OCI-LY1 (cell line): ENCODE results near the gene RHOG.

Experiments
- H2AFZ ChIP-seq: fragments of 200-600 bp; sonication (generic), shearing (Covaris generic); 2 replicates; pipeline ENCODE4 v1.6.0; 2014; ENCODE audit warnings: antibody characterized with exemption, mild to moderate bottlenecking, low read length
- H3F3A ChIP-seq: fragments of 200-600 bp; sonication (generic), shearing (Covaris generic); 2 replicates; pipeline ENCODE4 v1.6.0; 2014; ENCODE audit warnings: mild to moderate bottlenecking, antibody characterized with exemption, low read length, moderate library complexity; ENCODE audit not compliant: insufficient read depth
- H3K27ac ChIP-seq: fragments of 200-600 bp; sonication (generic); 2 replicates; pipeline ENCODE4 v1.5.1; 2014; ENCODE audit warnings: low read length, mixed run types, mild to moderate bottlenecking, low read depth; ENCODE audit not compliant: poor library complexity, severe bottlenecking
- H3K27me3 ChIP-seq: fragments of 200-600 bp; sonication (generic); 2 replicates; pipeline ENCODE4 v1.6.0; 2014; ENCODE audit warnings: antibody characterized with exemption, mild to moderate bottlenecking, low read length, moderate library complexity; ENCODE audit not compliant: insufficient read depth
- H3K36me3 ChIP-seq: fragments of 200-600 bp; sonication (generic); 2 replicates; pipeline ENCODE4 v1.6.1; 2014; ENCODE audit warnings: mild to moderate bottlenecking, antibody characterized with exemption, low read length, moderate library complexity, mixed read lengths; ENCODE audit not compliant: insufficient read depth
- H3K4me1 ChIP-seq: fragments of 200-600 bp; sonication (generic); 2 replicates; pipeline ENCODE4 v1.5.1; 2014; ENCODE audit warnings: mild to moderate bottlenecking, low read length, moderate library complexity; ENCODE audit not compliant: insufficient read depth, severe bottlenecking
- H3K4me2 ChIP-seq: fragments of 200-600 bp; sonication (generic), shearing (Covaris generic); 2 replicates; pipeline ENCODE4 v1.6.1; 2014; ENCODE audit warnings: low read length
- H3K4me3 ChIP-seq: fragments of 200-600 bp; sonication (generic); 2 replicates; pipeline ENCODE4 v1.5.1; 2014; ENCODE audit warnings: low read length, low read depth, mild to moderate bottlenecking, mixed read lengths; ENCODE audit not compliant: poor library complexity, severe bottlenecking
- H3K79me2 ChIP-seq: fragments of 200-600 bp; shearing (Covaris generic); 2 replicates; pipeline ENCODE4 v1.6.1; 2016; ENCODE audit warnings: mixed run types, low read length, mixed read lengths; ENCODE audit not compliant: insufficient read depth
- H3K9ac ChIP-seq: fragments of 200-600 bp; sonication (generic), shearing (Covaris generic); 2 replicates; pipeline ENCODE4 v1.6.1; 2014; ENCODE audit warnings: mild to moderate bottlenecking, low read length, mixed read lengths
- H3K9me2 ChIP-seq: fragments of 200-600 bp; sonication (generic), shearing (Covaris generic); 2 replicates; pipeline ENCODE4 v1.6.1; 2014; ENCODE audit warnings: low read depth, mild to moderate bottlenecking, low read length, mixed read lengths
- H3K9me3 ChIP-seq: fragments of 200-600 bp; shearing (Covaris generic); 2 replicates; pipeline ENCODE4 v1.6.1; 2014; ENCODE audit warnings: low read length, mixed read lengths
- H4K20me1 ChIP-seq: fragments of 200-600 bp; sonication (generic), shearing (Covaris generic); 2 replicates; pipeline ENCODE4 v1.6.0; 2016; ENCODE audit warnings: mild to moderate bottlenecking, low read length; ENCODE audit not compliant: insufficient read depth
- EZH2 ChIP-seq: fragments of 200-600 bp; sonication (generic), shearing (Covaris generic); IDR thresholded peaks from 2 replicates; pipeline ENCODE4 v1.8.0; 2017; ENCODE audit warnings: borderline replicate concordance, mixed run types, mild to moderate bottlenecking, antibody characterized with exemption, low read length, moderate library complexity, mixed read lengths
- TF ChIP-seq, protein P1 (sequence below): fragments of 200-600 bp; sonication (generic), shearing (Covaris generic); IDR thresholded peaks from 2 replicates; pipeline ENCODE4 v1.5.1; 2017; ENCODE audit warnings: mild to moderate bottlenecking, antibody characterized with exemption, low read length, moderate library complexity, mixed read lengths

The RHOG gene

DNA sequence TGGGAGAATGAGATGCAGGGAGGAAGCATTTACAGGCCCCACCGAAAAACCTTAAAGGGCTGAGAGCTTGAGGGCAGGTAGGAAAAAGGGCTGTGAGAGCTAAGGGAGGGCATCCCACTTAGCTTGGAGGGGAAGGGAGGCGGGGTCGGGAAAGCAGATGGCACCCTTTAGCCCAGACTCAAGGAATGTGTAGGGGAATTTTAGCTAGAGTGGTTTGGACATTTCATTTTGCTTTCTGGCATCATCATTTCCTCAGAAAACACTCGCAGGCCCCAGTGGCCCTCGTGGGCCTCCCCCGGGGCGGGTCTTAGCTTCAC is 13.9 kb upstream of the RHOG start:
- H3F3A ChIP-seq, result no peaks in the 10 kb centered on the region
- H3K27ac ChIP-seq, result peak overlapping the region; percentile 96

DNA sequence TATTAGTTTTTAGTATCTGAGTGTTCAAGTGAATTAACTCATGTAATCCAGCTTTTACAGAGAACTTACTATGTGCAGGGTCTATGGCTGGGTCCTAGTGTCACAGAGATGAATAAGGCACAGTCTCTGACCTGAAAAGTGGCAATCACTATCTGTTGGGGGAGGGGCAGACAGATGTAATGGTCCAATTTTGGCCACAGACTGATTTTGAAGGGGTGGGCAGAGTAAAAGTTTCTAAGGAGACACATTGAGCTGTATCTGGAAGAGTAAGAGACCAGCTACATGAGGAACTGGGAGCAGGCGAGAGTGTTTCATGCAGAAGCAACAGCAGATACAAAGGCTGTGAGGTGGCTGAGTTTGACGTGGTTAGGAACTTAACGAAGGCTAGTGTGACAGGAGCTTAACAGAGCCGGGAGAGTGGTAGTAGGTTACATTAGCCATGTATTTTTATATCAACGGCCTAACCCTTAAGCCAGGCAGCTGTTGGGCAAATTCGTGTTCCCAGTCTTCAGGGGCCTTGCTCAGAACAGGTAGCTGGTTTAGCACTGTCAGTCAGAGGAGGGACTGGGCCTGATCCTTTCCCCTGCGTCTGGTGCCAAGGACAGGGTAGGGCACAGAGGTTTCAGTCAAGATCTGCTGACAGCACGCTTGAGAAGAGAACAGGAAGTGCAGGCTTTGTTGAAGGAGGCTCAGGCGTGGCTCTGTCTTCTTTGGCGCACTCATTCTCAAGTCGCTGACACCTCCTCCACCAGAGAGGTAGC is 13.3 kb upstream of the RHOG start:
- Histone ChIP-seq H4K20me1 (no peaks in the 10 kb centered on the region), H3K4me1 (peaks cover 56% of the 10 kb centered on the region), H3K27ac (peak overlapping the region; percentile 96), H3K36me3 (no peaks in the 10 kb centered on the region), H3K4me3 (peak overlapping the region; percentile 85), H3K4me2 (peak overlapping the region; percentile 57), H3K9me3 (no peaks in the 10 kb centered on the region), H2AFZ (no peak overlapping the region), H3K9me2 (no peaks in the 10 kb centered on the region), H3K9ac (peak overlapping the region; percentile 64), H3F3A (no peaks in the 10 kb centered on the region), H3K79me2 (peaks cover 32% of the 10 kb centered on the region), H3K27me3 (no peaks in the 10 kb centered on the region)
- TF ChIP-seq, protein P1, sequence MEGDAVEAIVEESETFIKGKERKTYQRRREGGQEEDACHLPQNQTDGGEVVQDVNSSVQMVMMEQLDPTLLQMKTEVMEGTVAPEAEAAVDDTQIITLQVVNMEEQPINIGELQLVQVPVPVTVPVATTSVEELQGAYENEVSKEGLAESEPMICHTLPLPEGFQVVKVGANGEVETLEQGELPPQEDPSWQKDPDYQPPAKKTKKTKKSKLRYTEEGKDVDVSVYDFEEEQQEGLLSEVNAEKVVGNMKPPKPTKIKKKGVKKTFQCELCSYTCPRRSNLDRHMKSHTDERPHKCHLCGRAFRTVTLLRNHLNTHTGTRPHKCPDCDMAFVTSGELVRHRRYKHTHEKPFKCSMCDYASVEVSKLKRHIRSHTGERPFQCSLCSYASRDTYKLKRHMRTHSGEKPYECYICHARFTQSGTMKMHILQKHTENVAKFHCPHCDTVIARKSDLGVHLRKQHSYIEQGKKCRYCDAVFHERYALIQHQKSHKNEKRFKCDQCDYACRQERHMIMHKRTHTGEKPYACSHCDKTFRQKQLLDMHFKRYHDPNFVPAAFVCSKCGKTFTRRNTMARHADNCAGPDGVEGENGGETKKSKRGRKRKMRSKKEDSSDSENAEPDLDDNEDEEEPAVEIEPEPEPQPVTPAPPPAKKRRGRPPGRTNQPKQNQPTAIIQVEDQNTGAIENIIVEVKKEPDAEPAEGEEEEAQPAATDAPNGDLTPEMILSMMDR, result no peak
- no peak for TF ChIP-seq EZH2

More for the DNA sequence above, 13.9 kb upstream of the RHOG start:
- Histone ChIP-seq H3K36me3 (no peaks in the 10 kb centered on the region), H3K9ac (peak overlapping the region; percentile 64), H3K9me2 (no peaks in the 10 kb centered on the region), H3K4me1 (peaks cover 62% of the 10 kb centered on the region), H4K20me1 (no peaks in the 10 kb centered on the region), H2AFZ (no peak overlapping the region), H3K4me2 (peak overlapping the region; percentile 57), H3K4me3 (peak overlapping the region; percentile 85), H3K27me3 (no peaks in the 10 kb centered on the region), H3K9me3 (no peaks in the 10 kb centered on the region), H3K79me2 (peaks cover 32% of the 10 kb centered on the region)
- TF ChIP-seq, protein P1, result no peak
- no peak for TF ChIP-seq EZH2

DNA sequence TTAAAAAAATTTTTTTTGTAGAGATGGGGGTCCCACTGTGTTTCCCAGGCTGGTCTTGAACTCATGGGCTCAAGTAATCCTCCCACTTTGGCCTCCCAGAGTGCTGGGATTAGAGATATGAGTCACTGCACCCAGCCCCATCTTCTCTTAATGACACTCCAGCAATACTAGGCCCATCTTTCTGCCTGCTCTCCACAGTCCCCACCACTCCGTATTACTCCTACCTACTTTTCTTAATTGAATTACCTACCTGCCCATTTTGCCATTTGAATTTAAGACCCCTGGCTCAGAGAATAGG is 12.7 kb upstream of the RHOG start:
- TF ChIP-seq EZH2, result no peak
- TF ChIP-seq, protein P1, result no peak
- Histone ChIP-seq H2AFZ (no peak overlapping the region), H3K27ac (peak overlapping the region; percentile 96), H3K79me2 (peaks cover 26% of the 10 kb centered on the region), H3K36me3 (no peaks in the 10 kb centered on the region), H3K9ac (peak overlapping the region; percentile 64), H3K4me3 (peak overlapping the region; percentile 85), H3K9me3 (no peaks in the 10 kb centered on the region), H4K20me1 (no peaks in the 10 kb centered on the region), H3K4me2 (peak overlapping the region; percentile 57; the same call in 1 of the 2 replicates), H3K27me3 (no peaks in the 10 kb centered on the region), H3K4me1 (peaks cover 50% of the 10 kb centered on the region), H3K9me2 (no peaks in the 10 kb centered on the region), H3F3A (no peaks in the 10 kb centered on the region)
